IMR-90 (cell line): ENCODE measurements around the gene GRM2.

Experiments used
- BHLHE40 ChIP-seq: fragments of 150-350 bp; IDR thresholded peaks from 2 replicates; pipeline ENCODE4 v1.6.1; 2016; ENCODE audit warnings: mild to moderate bottlenecking, low read depth, low read length
- FOS ChIP-seq: fragments of 150-350 bp; IDR thresholded peaks from 2 replicates; pipeline ENCODE4 v1.6.1; 2016; ENCODE audit warnings: low read depth, low read length
- NFE2L2 ChIP-seq: fragments of 150-350 bp; IDR thresholded peaks from 2 replicates; pipeline ENCODE4 v1.6.1; 2016; ENCODE audit warnings: low read depth, mild to moderate bottlenecking, low read length
- POLR2A ChIP-seq: IDR thresholded peaks from 2 replicates; pipeline ENCODE4 v1.6.1; 2012; ENCODE audit warnings: mild to moderate bottlenecking, low read depth, low read length
- RFX5 ChIP-seq: IDR thresholded peaks from 2 replicates; pipeline ENCODE4 v1.8.0; 2012; ENCODE audit warnings: low read depth, mild to moderate bottlenecking, low read length, moderate library complexity
- SMC3 ChIP-seq: fragments of 150-350 bp; IDR thresholded peaks from 2 replicates; pipeline ENCODE4 v1.6.1; 2016; ENCODE audit warnings: low read depth, mild to moderate bottlenecking, antibody characterized with exemption, low read length, moderate library complexity
- TF ChIP-seq, protein P1 (sequence below): conservative IDR thresholded peaks from 2 replicates; pipeline ENCODE4 v1.5.1; 2012; ENCODE audit warnings: mild to moderate bottlenecking, low read depth, low read length, improper control_type of control experiment
- TF ChIP-seq, protein P2 (sequence below): fragments of 150-350 bp; IDR thresholded peaks from 2 replicates; pipeline ENCODE4 v1.6.1; 2017; ENCODE audit warnings: mild to moderate bottlenecking, antibody characterized with exemption, low read length, low read depth
- TF ChIP-seq, protein P3 (sequence below): fragments of 150-350 bp; IDR thresholded peaks from 2 replicates; pipeline ENCODE4 v1.6.1; 2016; ENCODE audit warnings: low read depth, mild to moderate bottlenecking, low read length, moderate library complexity, borderline replicate concordance

DNA sequence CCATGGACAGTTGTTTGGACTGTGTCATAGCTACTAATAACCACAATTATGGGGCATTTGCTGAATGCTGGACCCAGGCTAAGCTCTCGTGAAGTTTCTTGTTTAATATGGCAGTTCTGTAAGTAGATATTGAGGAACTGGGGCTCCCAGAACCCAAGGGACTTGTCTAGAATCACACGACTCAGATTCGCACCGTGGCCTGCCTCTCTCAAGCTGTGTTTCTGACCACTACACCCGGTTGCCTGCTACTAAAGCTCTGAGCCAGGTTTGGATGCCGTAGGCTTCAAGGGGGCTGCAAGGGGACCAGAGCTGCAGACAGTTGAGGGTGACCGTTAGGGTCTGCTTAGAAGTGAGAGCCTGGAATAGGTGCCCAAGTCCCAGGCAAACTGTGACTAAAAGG, 24.3 kb upstream of the GRM2 start:
- TF ChIP-seq SMC3 (no peak), POLR2A (no peak), RFX5 (no peak), NFE2L2 (no peak), FOS (no peak), BHLHE40 (no peak)
- TF ChIP-seq, protein P1, sequence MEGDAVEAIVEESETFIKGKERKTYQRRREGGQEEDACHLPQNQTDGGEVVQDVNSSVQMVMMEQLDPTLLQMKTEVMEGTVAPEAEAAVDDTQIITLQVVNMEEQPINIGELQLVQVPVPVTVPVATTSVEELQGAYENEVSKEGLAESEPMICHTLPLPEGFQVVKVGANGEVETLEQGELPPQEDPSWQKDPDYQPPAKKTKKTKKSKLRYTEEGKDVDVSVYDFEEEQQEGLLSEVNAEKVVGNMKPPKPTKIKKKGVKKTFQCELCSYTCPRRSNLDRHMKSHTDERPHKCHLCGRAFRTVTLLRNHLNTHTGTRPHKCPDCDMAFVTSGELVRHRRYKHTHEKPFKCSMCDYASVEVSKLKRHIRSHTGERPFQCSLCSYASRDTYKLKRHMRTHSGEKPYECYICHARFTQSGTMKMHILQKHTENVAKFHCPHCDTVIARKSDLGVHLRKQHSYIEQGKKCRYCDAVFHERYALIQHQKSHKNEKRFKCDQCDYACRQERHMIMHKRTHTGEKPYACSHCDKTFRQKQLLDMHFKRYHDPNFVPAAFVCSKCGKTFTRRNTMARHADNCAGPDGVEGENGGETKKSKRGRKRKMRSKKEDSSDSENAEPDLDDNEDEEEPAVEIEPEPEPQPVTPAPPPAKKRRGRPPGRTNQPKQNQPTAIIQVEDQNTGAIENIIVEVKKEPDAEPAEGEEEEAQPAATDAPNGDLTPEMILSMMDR = no peak
- TF ChIP-seq, protein P2, sequence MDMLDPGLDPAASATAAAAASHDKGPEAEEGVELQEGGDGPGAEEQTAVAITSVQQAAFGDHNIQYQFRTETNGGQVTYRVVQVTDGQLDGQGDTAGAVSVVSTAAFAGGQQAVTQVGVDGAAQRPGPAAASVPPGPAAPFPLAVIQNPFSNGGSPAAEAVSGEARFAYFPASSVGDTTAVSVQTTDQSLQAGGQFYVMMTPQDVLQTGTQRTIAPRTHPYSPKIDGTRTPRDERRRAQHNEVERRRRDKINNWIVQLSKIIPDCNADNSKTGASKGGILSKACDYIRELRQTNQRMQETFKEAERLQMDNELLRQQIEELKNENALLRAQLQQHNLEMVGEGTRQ = no peak
- TF ChIP-seq, protein P3, sequence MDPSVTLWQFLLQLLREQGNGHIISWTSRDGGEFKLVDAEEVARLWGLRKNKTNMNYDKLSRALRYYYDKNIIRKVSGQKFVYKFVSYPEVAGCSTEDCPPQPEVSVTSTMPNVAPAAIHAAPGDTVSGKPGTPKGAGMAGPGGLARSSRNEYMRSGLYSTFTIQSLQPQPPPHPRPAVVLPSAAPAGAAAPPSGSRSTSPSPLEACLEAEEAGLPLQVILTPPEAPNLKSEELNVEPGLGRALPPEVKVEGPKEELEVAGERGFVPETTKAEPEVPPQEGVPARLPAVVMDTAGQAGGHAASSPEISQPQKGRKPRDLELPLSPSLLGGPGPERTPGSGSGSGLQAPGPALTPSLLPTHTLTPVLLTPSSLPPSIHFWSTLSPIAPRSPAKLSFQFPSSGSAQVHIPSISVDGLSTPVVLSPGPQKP = no peak
